Measurements from ENCODE around the gene MT1HL1.

DNA sequence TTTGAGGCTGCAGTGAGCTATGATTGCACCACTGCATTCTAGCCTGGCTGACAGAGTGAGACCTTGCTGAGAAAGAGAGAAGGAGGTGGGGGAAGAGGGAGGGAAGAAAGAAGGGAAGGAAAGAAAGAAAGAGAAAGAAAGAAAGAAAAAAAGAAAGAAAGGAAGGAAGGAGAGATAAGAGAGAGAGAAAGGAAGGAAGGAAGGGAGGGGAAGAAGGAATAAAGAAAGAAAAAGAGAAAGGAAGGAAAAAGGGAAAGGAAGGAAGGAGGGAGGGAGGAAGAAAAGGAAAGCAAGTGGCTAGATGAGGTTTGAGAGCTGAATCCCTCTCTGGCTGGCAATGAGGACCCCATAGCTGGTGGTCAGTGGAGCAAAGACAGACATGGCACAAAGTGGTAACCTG lies 20.4 kb downstream of the MT1HL1 start:
- TF ChIP-seq, protein P1, sequence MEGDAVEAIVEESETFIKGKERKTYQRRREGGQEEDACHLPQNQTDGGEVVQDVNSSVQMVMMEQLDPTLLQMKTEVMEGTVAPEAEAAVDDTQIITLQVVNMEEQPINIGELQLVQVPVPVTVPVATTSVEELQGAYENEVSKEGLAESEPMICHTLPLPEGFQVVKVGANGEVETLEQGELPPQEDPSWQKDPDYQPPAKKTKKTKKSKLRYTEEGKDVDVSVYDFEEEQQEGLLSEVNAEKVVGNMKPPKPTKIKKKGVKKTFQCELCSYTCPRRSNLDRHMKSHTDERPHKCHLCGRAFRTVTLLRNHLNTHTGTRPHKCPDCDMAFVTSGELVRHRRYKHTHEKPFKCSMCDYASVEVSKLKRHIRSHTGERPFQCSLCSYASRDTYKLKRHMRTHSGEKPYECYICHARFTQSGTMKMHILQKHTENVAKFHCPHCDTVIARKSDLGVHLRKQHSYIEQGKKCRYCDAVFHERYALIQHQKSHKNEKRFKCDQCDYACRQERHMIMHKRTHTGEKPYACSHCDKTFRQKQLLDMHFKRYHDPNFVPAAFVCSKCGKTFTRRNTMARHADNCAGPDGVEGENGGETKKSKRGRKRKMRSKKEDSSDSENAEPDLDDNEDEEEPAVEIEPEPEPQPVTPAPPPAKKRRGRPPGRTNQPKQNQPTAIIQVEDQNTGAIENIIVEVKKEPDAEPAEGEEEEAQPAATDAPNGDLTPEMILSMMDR (IDR thresholded peaks at IDR 0.05) = no peak
- no peak for TF ChIP-seq POLR2A (IDR thresholded peaks at IDR 0.05)

Measured in adrenal gland (tissue), 5 donors.